MCF 10A (cell line): ENCODE data around the gene TNFRSF14. TPM values are rescaled to one million over a fixed set of nuclear protein-coding genes. Genes with fewer than 3 reads are reported as not detected.

Experiments
- Bru-seq: library from RNA; stranded (reverse); fragments of 400-500 nt; gene quantifications from one replicate; lab custom pipeline; 2021; lab: Mats Ljungman, UMichigan
- BruChase-seq, 2 experiments: library from RNA; stranded (reverse); fragments of 400-500 nt; gene quantifications; one replicate each; lab custom pipeline; 2021; lab: Mats Ljungman, UMichigan
- BruUV-seq: library from RNA; stranded (reverse); fragments of 400-500 nt; replicated peaks from 2 replicates; lab custom pipeline; 2021; lab: Mats Ljungman, UMichigan
- CTCF ChIA-PET: fragments of 300-600 bp; sonication (Branson Sonifier 250); formaldehyde crosslinking; extraction: SDS; loops from one replicate; lab custom pipeline; 2021; ENCODE audit warnings: antibody characterized with exemption, inconsistent platforms; lab: Yijun Ruan, JAX
- POLR2A ChIA-PET: fragments of 300-600, 350-650 bp; sonication (Branson Sonifier 250); formaldehyde crosslinking; extraction: SDS; loops from one replicate; lab custom pipeline; 2020; ENCODE audit warnings: antibody characterized with exemption, inconsistent platforms; lab: Yijun Ruan, JAX
- DNase-seq: peaks from one replicate; pipeline ENCODE4 v3.0.0-alpha.2; 2018; ENCODE audit not compliant: unreplicated experiment
- H3K27ac Mint-ChIP-seq: one replicate; pipeline ENCODE4 v1.8.0; 2022; ENCODE audit warnings: mild to moderate bottlenecking, low read depth, mixed read lengths; ENCODE audit not compliant: unreplicated experiment
- H3K27me3 Mint-ChIP-seq: one replicate; pipeline ENCODE4 v1.8.0; 2022; ENCODE audit warnings: mixed read lengths; ENCODE audit not compliant: insufficient read depth, unreplicated experiment
- H3K36me3 Mint-ChIP-seq: one replicate; pipeline ENCODE4 v1.8.0; 2022; ENCODE audit warnings: mild to moderate bottlenecking, moderate library complexity, mixed read lengths; ENCODE audit not compliant: insufficient read depth, unreplicated experiment
- H3K4me1 Mint-ChIP-seq: one replicate; pipeline ENCODE4 v1.8.0; 2022; ENCODE audit warnings: mixed read lengths; ENCODE audit not compliant: insufficient read depth, unreplicated experiment
- H3K4me3 Mint-ChIP-seq: one replicate; pipeline ENCODE4 v1.8.0; 2022; ENCODE audit warnings: mild to moderate bottlenecking, moderate library complexity, mixed read lengths; ENCODE audit not compliant: unreplicated experiment
- H3K9me3 Mint-ChIP-seq: one replicate; pipeline ENCODE4 v1.8.0; 2022; ENCODE audit warnings: mixed read lengths; ENCODE audit not compliant: unreplicated experiment
- CTCF ChIP-seq: fragments of 200-600 bp; IDR thresholded peaks from one replicate; pipeline ENCODE4 v1.8.0; 2022; ENCODE audit warnings: antibody characterized with exemption, mild to moderate bottlenecking; ENCODE audit not compliant: unreplicated experiment
- intact Hi-C: fragments of 100-400 bp; cut with micrococcal nuclease; formaldehyde crosslinking; loops from 2 replicates; pipeline ENCODE4 v1.14.1; 2022
- long read RNA-seq: library from polyadenylated mRNA; stranded (forward); transcript quantifications from one replicate; pipeline ENCODE4 v2.0.0, GENCODE V29; 2022
- total RNA-seq: library from RNA; stranded (reverse); gene quantifications from 2 replicates; pipeline ENCODE4 v1.2.3, GENCODE V29; 2022

Gene TNFRSF14
- total RNA-seq, result 4.2 and 4.6 TPM in 2 replicates
- percentile 27 among the genes with signal in this experiment for Bru-seq, nascent RNA
- percentile 32 among the genes with signal in this experiment for BruChase-seq, experiment 1, labeled RNA remaining after a 6-hour chase
- percentile 28 among the genes with signal in this experiment for BruChase-seq, experiment 2, labeled RNA remaining after a 2-hour chase
- long read RNA-seq, partial matches to known transcripts, result 2 of 4 reads
- long read RNA-seq, other reads (novel, unspliced or antisense), result 1 of 4 reads

GRCh38 chr1:2556277-2556677 lies at the start of gene TNFRSF14:
Gene TNFRSF14 (plus strand): TSS chr1:2556371. CDS start chr1:2556665, 294 bp downstream.
- DNase-seq, result peak; percentile 34
- no peaks in the 10 kb centered on the region for H3K9me3 Mint-ChIP-seq
- intact Hi-C loops, result no loop called here
- H3K27me3 Mint-ChIP-seq, result no peaks in the 10 kb centered on the region
- H3K36me3 Mint-ChIP-seq, result no peaks in the 10 kb centered on the region
- peak within 1 kb of the TSS; percentile 80 for H3K27ac Mint-ChIP-seq
- peaks cover 7% of the 10 kb centered on the region for H3K4me1 Mint-ChIP-seq
- no TSS peak for BruUV-seq
- ChIA-PET POLR2A (interaction anchor here (0.8 kb wide), 1 partner anchor 327 kb away, joined by 3 read pairs; no protein-coding TSS in a partner anchor), CTCF (interaction anchor here (1.0 to 1.3 kb wide), 2 partner anchors 9 to 868 kb away, joined by 3 to 4 read pairs; no protein-coding TSS in a partner anchor)
- H3K4me3 Mint-ChIP-seq, result peak within 1 kb of the TSS; percentile 75
- no peak for TF ChIP-seq CTCF

- intact Hi-C loops, result no loop called here
- no peaks in the 10 kb centered on the region for H3K27me3 Mint-ChIP-seq
- H3K4me1 Mint-ChIP-seq, result no peaks in the 10 kb centered on the region
- no peak for TF ChIP-seq CTCF
- ChIA-PET CTCF (interaction anchor here (0.7 to 1.2 kb wide), 4 partner anchors 18 to 298 kb away, joined by 3 to 4 read pairs (median 3); no protein-coding TSS in a partner anchor), POLR2A (interaction anchor here (1.0 kb wide), 1 partner anchor 18 kb away, joined by 5 read pairs; no protein-coding TSS in a partner anchor)
- no peaks in the 10 kb centered on the region for H3K9me3 Mint-ChIP-seq
- peaks cover 39% of the 10 kb centered on the region for H3K36me3 Mint-ChIP-seq
- no peak for DNase-seq
- no peak overlapping the region for H3K4me3 Mint-ChIP-seq
- H3K27ac Mint-ChIP-seq, result no peak overlapping the region
- no TSS peak for BruUV-seq
These were observed 49.1 kb upstream of the TNFRSF14 start for GRCh38 chr1:2506901-2507565.

GRCh38 chr1:2507744-2508155 lies 48.4 kb upstream of the TNFRSF14 start:
- no peak for TF ChIP-seq CTCF
- Mint-ChIP-seq H3K27ac (no peak overlapping the region), H3K27me3 (no peaks in the 10 kb centered on the region), H3K36me3 (peaks cover 39% of the 10 kb centered on the region), H3K4me1 (no peaks in the 10 kb centered on the region), H3K9me3 (no peaks in the 10 kb centered on the region), H3K4me3 (no peak overlapping the region)
- intact Hi-C loops, result no loop called here
- ChIA-PET CTCF (interaction anchor here (0.7 to 1.2 kb wide), 3 partner anchors 17 to 299 kb away, joined by 3 read pairs; no protein-coding TSS in a partner anchor), POLR2A (interaction anchor here (1.0 kb wide), 1 partner anchor 18 kb away, joined by 5 read pairs; no protein-coding TSS in a partner anchor)
- DNase-seq, result no peak
- BruUV-seq, result no TSS peak

GRCh38 chr1:2508180-2508579 lies 48.0 kb upstream of the TNFRSF14 start:
- no peak for TF ChIP-seq CTCF
- Mint-ChIP-seq H3K9me3 (no peaks in the 10 kb centered on the region), H3K4me1 (no peaks in the 10 kb centered on the region), H3K4me3 (no peak overlapping the region), H3K27me3 (no peaks in the 10 kb centered on the region), H3K36me3 (peaks cover 38% of the 10 kb centered on the region), H3K27ac (no peak overlapping the region)
- CTCF ChIA-PET, result interaction anchor here (1.2 kb wide), 1 partner anchor 17 kb away, joined by 3 read pairs; no protein-coding TSS in a partner anchor
- POLR2A ChIA-PET, result interaction anchor here (0.9 kb wide), 1 partner anchor 25 kb away, joined by 4 read pairs; no protein-coding TSS in a partner anchor
- intact Hi-C loops, result no loop called here
- no TSS peak for BruUV-seq
- no peak for DNase-seq
